GM12878 (cell line): Measurements from ENCODE around the gene SLC24A4. TPM values are rescaled to one million over a fixed set of nuclear protein-coding genes. Genes with fewer than 3 reads are reported as not detected.

Experiments
- BHLHE40 ChIP-seq, 2 experiments: fragments of 450-650 bp in 1 of 2; IDR thresholded peaks; 2 replicates each; pipeline ENCODE4 v1.6.1; 2011 to 2017; ENCODE audit warnings: low read depth in 2 of 2, borderline replicate concordance in 1 of 2, improper control_type of control experiment in 1 of 2, low read length in 1 of 2, mild to moderate bottlenecking in 1 of 2
- CHD2 ChIP-seq: IDR thresholded peaks from 2 replicates; pipeline ENCODE4 v1.6.1; 2011; ENCODE audit warnings: low read depth, low read length, improper control_type of control experiment, borderline replicate concordance
- EED ChIP-seq: sonication (generic); IDR thresholded peaks from 2 replicates; pipeline ENCODE4 v1.6.1; 2016; ENCODE audit warnings: antibody characterized with exemption, low read depth
- HDGF ChIP-seq: fragments of 450-650 bp; IDR thresholded peaks from 2 replicates; pipeline ENCODE4 v1.6.1; 2016; ENCODE audit warnings: antibody characterized with exemption
- KAT2A ChIP-seq: conservative IDR thresholded peaks from 2 replicates; pipeline ENCODE4 v1.6.1; 2011; ENCODE audit warnings: low read depth, low read length; ENCODE audit not compliant: control insufficient read depth
- MTA2 ChIP-seq: fragments of 450-650 bp; IDR thresholded peaks from 2 replicates; pipeline ENCODE4 v1.6.1; 2016; ENCODE audit warnings: low read depth, mild to moderate bottlenecking, moderate library complexity
- POU2F2 ChIP-seq: IDR thresholded peaks from 3 replicates; pipeline ENCODE4 v1.6.1; 2011; ENCODE audit warnings: low read depth, mild to moderate bottlenecking, low read length, borderline replicate concordance
- RAD51 ChIP-seq: fragments of 450-650 bp; IDR thresholded peaks from 2 replicates; pipeline ENCODE4 v1.6.1; 2016; ENCODE audit warnings: moderate library complexity, mild to moderate bottlenecking, inconsistent platforms
- TCF12 ChIP-seq: IDR thresholded peaks from 2 replicates; pipeline ENCODE4 v1.6.1; 2011; ENCODE audit warnings: low read depth, mild to moderate bottlenecking, low read length
- TCF7 ChIP-seq: IDR thresholded peaks from 2 replicates; pipeline ENCODE4 v1.6.1; 2014; ENCODE audit warnings: antibody characterized with exemption, borderline replicate concordance
- USF2 ChIP-seq: IDR thresholded peaks from 2 replicates; pipeline ENCODE4 v1.6.1; 2011; ENCODE audit warnings: low read depth, low read length, improper control_type of control experiment, borderline replicate concordance
- ZZZ3 ChIP-seq: IDR thresholded peaks from 2 replicates; pipeline ENCODE4 v1.6.1; 2011; ENCODE audit warnings: low read depth; ENCODE audit not compliant: control insufficient read depth, insufficient read length
- polyA plus RNA-seq, 11 experiments: library from polyadenylated mRNA; depleted of rRNA in 4 of 11; unstranded in 6 of 11; stranded (reverse) in 5 of 11; fragments of >200 nt; fragmentation: Nextera tagmentation in 4 of 11; fragmentation: Illumina TruSeq in 1 of 11; extraction: Ambion mirVana in 4 of 11; extraction: Trizol in 1 of 11; gene quantifications; 1 replicate in 1 of 11; 2 replicates in 10 of 11; pipeline versions ENCODE4 v1.2.1 to v1.2.3, GENCODE V29; 2011 to 2016; ENCODE audit warnings: inconsistent platforms in 2 of 11, missing spikeins in 2 of 11, low read depth in 1 of 11
- total RNA-seq, 4 experiments: library from RNA; depleted of rRNA in 3 of 4; stranded (reverse); fragments of >200 nt in 3 of 4; fragmentation: Illumina TruSeq in 1 of 4; extraction: Trizol in 1 of 4; gene quantifications; 2 replicates each; pipeline versions ENCODE4 v1.2.1 to v1.2.3, GENCODE V29; 2013 to 2021
- TF ChIP-seq, protein P1 (sequence below): fragments of 450-650 bp; IDR thresholded peaks from 2 replicates; pipeline ENCODE4 v1.6.1; 2017; ENCODE audit warnings: low read depth, mild to moderate bottlenecking, moderate library complexity

Gene SLC24A4
- total and polyA plus RNA-seq, 10 of the 15 experiments (the other 5 are each of a cell fraction or from before 2014, with no cell fraction given), result under 0.01 to 0.46 (median 0.04) TPM; not detected in 5

DNA sequence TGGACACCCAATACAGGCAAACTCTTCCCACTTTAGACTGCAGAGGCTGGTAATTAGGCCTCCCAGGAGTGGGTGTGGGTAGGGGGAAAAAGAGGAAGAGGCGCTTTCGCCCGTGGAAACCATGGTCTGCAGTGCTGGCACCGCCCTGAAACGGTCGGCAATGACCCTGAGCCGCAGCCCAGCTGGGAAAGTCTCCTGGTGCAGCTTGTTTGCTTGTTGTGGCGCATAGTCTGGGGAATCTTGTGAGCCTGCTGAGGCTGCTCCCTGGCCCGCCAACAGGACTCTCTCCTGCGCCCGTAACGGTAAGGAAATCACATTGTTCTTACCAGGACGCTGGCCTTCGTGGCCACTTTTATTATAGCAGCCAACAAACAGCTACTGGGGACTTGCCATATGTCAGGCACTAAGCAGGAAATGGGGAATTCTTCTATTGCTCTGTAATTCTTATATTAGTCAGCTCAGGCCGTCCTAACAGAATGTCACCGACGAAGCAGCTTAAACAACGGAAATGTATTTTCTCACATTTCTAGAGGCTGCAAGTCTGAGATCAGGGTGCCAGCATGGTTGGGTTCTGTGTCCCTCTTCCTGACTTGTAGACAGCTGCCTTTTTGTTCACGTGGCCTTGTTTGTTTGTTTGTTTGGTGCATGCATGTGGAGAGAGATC is 138.1 kb downstream of the SLC24A4 start (continued):
- TF ChIP-seq, protein P1, sequence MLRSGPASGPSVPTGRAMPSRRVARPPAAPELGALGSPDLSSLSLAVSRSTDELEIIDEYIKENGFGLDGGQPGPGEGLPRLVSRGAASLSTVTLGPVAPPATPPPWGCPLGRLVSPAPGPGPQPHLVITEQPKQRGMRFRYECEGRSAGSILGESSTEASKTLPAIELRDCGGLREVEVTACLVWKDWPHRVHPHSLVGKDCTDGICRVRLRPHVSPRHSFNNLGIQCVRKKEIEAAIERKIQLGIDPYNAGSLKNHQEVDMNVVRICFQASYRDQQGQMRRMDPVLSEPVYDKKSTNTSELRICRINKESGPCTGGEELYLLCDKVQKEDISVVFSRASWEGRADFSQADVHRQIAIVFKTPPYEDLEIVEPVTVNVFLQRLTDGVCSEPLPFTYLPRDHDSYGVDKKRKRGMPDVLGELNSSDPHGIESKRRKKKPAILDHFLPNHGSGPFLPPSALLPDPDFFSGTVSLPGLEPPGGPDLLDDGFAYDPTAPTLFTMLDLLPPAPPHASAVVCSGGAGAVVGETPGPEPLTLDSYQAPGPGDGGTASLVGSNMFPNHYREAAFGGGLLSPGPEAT, result 0 out of 2 replicates have a peak, but pooled peaks have one; percentile 55
- no peak for TF ChIP-seq USF2
- 0 out of 2 replicates have a peak, but pooled peaks have one; percentile 16 for TF ChIP-seq EED
- TF ChIP-seq RAD51, result peak; percentile 51; the same call in 1 of the 2 replicates
- no peak for TF ChIP-seq HDGF
- TF ChIP-seq ZZZ3, result no peak
- 0 out of 2 replicates have a peak, but pooled peaks have one; percentile 6 for TF ChIP-seq MTA2
- 0 out of 4 replicates have a peak, but pooled peaks of 1 of the 2 experiments have one; percentile 26 for TF ChIP-seq BHLHE40 (IDR thresholded peaks at IDR 0.05; ENCODE audit: borderline replicate concordance in 1 of 2, low read depth in 2 of 2, low read length in 1 of 2)
- no peak for TF ChIP-seq POU2F2
- TF ChIP-seq TCF12, result 0 out of 2 replicates have a peak, but pooled peaks have one; percentile 11
- no peak for TF ChIP-seq CHD2
- TF ChIP-seq KAT2A, result no peak
- TF ChIP-seq TCF7, result no peak
- TF ChIP-seq, all 136 proteins: peak for 17
